GM18858 (cell line): ENCODE data around the gene ST8SIA3.

Experiments used
- ATAC-seq: cut with Tn5 transposase; IDR thresholded peaks from one replicate; pipeline ENCODE4 v1.9.1; 2021; ENCODE audit not compliant: unreplicated experiment

Gene ST8SIA3

DNA sequence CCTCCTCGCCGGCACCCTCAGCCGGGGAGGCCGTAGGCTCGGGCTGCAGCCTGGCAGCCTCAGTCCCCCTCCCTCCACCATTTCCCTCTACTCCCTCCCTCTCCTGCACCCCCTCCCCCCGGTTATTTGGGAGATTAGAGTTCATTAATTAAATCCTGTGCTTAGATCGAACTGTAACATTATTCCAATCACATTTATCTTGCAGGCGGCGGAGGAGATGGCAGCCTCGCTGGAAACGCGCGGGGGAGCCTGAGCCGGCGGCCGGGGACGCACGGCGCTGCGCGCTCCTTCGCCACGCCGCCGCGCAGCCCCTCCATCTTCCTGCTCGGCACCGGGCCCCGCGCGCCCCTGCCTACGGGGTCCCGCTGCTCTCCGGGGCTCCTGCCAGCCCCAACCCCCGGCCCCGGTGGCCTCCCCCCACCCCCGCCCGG is at the start of gene ST8SIA3:
Gene ST8SIA3, plus strand, starts transcription at position 287 of the 431 bp plus-strand sequence. CDS start 290 bp downstream, outside the sequence.
- no peak for ATAC-seq

- ATAC-seq: no peak
Measured at GRCh38 chr18:57311472-57311871, 40.9 kb upstream of the ST8SIA3 start.

- ATAC-seq: no peak
Measured at GRCh38 chr18:57312346-57313144, 39.8 kb upstream of the ST8SIA3 start.

GRCh38 chr18:57320603-57321002 is 31.8 kb upstream of the ST8SIA3 start:
- no peak for ATAC-seq

- no peak for ATAC-seq
Measured at GRCh38 chr18:57325491-57326166, 26.7 kb upstream of the ST8SIA3 start.

DNA sequence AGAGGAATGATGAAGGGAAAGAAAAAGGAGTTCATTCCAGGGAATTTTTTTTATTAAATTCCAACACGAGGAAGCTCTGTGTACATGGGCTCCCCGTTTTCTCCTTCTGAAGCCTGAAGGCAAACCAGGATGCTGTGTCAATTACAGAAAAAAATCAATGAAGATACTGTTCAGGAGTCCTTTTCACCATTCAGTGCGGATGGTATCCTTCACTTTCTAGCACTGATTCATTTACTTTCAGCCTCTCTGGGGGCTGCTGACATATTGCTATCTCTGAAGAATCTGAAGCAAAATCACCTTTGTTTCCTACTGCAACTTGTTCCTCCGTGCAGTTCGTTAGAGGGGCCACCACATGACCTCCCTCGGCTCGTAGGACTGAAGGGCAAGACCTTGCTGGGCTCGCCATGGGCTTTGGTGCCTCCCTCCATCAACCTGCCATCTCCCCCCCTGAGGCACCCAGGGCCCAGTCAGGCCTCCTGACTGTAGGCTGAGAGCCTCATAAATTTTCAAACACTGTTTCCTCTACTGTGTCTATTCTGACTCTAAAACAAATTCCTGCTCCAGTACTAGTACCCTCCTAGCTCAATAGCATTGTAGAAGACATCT is 25.5 kb upstream of the ST8SIA3 start:
- no peak for ATAC-seq

- ATAC-seq: no peak
Measured at GRCh38 chr18:57328665-57329064, 23.7 kb upstream of the ST8SIA3 start.

DNA sequence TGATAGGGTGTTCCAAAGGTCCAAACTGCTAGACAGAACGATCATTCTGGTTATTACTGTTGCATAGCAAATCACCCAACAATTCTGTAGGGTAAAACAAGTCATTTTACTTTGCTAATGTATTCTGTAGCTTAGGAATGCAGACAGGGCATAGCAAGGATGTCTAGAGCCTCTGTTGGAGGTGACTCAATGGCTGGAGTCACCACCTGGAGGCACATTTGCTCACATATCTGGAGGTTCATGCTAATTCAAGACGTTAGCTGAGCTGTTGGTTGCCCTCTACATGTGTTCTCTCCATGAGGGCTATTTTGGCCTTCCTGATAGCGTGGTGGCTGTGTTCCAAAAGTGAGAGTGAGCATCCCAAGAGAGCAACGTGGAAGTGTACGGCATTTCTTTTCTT is 22.5 kb upstream of the ST8SIA3 start:
- ATAC-seq: no peak

DNA sequence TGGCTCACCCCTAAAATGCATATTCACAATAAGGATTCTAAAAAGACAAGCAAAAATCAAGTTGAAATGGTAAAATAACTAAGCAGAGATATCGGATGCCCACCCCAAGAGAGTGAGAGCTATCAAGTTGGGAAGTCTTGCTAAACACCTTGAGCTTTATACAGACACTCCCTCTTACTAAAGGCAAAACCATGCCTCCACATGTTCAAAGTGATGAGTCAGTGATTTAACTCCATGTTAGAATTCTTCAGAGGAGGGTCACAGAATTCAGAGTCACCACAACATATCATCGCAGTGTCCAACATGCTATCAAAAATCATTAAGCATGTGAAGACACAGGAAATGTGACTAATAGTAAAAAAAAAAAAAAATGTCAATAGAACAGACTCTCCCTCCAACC is 20.6 kb upstream of the ST8SIA3 start:
- no peak for ATAC-seq

GRCh38 chr18:57333940-57334339 is 18.4 kb upstream of the ST8SIA3 start:
- no peak for ATAC-seq

- no peak for ATAC-seq
Measured at GRCh38 chr18:57334383-57334782, 18.0 kb upstream of the ST8SIA3 start.

GRCh38 chr18:57336343-57336742 is 16.0 kb upstream of the ST8SIA3 start:
- no peak for ATAC-seq

GRCh38 chr18:57337890-57338289 is 14.5 kb upstream of the ST8SIA3 start:
- no peak for ATAC-seq

DNA sequence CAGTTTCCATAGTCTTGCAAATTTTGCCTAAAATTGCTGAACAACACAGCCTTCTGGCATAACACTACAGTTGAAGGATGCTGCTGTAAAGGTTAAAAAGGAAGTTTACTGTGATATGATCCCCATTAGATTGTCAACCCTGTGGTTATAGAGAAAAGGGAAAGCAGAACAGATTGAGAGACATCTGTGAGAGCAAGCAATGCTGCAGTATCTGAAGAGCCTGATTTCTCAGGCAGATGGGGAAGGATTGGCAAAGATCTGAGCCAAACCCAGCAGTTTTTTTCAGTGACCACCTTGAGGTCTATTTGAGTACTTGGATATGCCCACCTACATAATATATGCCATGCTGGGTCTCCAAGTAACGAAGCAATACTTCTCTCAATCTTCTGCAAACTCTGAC is 8.5 kb upstream of the ST8SIA3 start:
- no peak for ATAC-seq

DNA sequence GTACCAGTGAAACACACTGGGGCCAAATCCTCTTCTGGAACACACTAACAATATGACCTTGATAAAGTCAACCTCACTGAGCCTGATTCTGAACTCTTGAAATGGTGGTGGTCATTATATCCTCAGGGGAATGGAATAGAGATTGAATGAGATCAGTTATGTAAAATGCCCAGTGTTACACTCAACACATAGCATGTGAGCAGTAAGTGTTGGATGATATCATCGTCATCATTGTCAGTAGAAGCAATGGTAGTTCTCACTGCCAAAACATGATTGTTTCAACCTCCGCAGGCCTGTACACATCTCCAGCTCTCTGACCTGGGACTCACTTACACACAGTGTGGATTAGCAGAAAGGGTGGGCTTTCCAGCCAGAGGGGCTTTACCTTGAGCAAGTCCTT is 5.5 kb upstream of the ST8SIA3 start:
- no peak for ATAC-seq

DNA sequence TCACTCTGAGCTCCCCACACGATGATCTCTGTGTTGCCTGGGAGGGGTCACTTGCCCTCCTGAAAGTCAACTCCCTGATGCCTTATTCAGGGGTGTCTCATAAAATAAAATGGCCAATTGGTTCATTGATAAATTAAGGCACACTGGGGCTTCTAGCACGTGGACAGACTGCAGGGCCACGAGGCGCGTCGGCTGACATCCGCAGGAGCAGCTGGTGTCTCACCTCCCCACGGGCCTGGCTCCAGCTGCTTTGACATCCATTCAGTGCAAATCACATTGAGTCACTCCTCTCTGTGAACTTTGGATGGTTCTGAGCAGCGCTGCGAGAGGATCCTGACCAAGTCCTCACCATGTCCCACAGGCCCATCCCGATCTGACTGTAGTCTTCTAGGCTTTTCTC is 4.6 kb upstream of the ST8SIA3 start:
- ATAC-seq: no peak

DNA sequence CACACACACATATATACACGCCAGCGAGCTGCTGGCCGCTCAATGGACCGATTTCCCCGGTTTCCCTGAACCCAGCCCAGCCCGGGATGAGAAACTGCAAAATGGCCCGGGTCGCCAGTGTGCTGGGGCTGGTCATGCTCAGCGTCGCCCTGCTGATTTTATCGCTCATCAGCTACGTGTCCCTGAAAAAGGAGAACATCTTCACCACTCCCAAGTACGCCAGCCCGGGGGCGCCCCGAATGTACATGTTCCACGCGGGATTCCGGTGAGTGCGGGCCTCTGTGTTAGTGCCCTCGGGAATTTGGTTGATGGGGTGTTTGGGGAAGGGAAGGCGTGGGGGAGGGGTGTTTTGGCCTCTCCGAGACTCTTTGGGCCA is 392 bp downstream of the ST8SIA3 start:
- ATAC-seq: no peak

DNA sequence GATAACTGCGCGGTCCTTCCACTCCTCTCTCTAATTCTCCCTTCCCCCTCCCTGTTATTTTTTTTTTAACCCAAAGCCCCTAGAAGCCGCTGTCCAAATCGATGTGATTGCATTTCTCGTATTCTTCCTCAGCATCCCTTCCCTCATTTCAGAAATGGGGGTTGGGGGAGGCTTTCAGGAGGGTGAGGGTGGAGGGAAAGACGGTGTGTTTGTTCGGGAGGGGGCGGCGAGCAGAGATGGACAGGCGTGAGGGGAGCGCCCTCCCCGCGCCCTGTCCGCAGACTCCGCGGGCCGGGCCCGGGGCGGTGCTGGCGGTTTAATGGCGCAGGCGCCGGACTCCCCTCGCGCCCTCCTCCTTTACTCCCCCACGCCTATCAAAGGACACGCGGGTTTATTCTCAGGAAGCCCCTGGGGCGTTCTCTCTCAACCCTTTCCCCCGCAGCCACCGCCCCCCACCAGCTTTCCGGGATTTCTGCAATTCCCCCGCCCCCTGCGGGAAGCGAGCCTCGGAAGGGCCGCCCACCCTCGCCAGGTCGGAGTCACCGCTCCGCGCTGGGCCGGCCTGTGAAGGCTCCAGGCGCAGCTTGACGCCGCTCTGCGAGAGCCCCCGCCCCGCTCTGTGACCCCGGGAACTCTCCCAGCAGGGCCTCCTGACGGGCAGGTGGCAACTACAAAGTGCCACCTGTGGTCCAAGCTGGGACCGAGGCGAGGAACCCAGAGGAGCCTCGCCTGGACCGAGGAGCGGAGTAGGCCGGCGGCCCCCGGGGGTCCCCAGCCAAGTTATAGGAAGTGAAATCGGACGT is 981 bp downstream of the ST8SIA3 start:
- ATAC-seq: no peak

- ATAC-seq: no peak
Measured at GRCh38 chr18:57353940-57354461, 1.6 kb downstream of the ST8SIA3 start.

DNA sequence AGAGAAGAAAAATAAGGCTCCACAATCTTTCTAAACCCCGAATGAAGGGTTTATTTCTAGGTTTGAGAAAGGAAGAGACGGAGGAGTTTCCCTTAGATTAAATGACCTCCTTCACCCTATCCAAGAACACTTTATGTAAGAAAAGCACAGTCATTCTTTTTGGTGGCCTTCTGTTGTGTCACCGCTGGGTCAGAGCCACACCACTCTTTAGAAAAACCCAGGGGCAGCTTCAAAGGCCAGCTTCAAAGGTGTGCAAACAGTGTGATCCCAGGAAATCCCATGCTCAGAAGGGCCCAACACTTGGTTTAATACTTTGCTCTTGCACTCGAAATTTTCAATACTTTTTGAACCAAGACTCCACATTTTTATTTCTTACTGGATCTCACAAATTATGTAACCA is 7.1 kb downstream of the ST8SIA3 start:
- ATAC-seq: no peak

DNA sequence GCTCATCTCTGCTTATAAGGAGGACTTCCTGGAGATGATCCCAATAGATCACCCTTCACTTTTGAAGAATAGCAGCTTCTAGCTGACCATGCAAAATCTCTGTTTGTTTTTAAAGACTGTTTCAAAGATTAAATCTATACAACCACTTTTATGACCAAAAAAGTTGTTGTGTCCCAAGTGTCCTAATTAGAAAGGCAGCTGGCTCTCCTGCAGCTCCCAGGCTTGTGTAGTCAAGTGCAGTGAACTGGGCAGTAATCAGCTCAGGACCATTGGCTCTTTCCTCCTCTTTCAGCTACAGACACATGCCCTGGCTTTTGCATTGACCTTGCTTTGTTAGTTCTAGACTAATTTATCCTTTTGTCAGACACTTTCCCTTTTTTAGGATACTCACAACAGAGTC is 10.4 kb downstream of the ST8SIA3 start:
- ATAC-seq: no peak
